NCI-H1436 treated with DMSO at 0.1 percent for 48 hours (cell line): Measurements from ENCODE around the gene EHMT1.

Experiments used
- DNase-seq: peaks from one replicate; lab custom pipeline; 2025; lab: John Stamatoyannopoulos, UW

The EHMT1 gene

DNA sequence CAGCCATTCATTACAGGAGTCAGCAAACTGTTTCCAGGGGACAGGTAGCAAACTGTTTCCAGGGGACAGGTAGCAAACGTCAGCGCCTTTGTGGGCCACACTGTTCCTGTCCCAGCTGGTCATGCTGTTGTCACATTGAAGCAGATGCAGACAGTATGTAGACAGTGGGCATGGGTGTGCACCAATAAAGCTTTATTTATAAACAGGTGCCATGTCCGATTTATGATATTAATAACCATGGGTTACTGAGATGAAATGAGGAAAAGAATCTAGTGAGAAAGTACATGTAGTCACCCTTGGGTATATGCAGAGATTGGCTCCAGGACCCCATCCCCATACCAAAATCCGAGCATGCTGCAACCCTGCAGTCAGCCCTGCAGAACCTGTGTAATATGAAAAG lies 122.5 kb downstream of the EHMT1 start:
- DNase-seq = no peak

DNA sequence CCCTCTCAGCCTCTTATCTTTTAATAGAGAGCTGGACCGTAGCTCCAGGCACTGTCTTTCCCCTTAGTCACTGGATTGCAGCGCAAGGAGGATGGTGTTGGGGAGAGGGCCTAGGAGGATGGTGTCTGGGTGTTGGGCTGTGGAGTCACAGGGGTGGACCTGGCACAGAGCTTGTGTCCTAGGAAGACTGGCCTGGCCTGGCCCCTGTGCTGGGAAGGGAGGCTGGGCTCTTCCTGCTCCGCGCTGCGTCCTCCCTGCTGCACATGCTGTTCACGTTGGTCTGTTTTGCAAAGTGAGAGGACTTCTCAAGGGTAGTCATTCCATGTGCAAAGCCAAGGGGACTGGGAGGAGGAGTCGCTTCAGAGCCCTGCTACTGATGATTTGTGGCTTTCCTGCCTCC lies 123.9 kb downstream of the EHMT1 start:
- no peak for DNase-seq

DNA sequence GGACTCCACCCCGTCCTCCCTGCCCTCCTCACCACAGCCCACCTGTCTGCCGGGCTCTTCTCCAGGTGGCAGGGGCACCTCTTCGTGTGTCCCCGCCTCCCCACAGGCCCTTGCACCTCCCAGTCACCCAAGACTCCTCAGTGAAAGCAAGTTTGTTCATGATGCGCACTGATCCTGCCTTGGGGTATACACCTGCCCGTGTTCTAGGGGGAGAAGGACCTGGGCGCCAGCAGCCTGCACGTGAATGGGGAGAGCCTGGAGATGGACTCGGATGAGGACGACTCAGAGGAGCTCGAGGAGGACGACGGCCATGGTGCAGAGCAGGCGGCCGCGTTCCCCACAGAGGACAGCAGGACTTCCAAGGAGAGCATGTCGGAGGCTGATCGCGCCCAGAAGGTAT lies 124.9 kb downstream of the EHMT1 start:
- DNase-seq = no peak

DNA sequence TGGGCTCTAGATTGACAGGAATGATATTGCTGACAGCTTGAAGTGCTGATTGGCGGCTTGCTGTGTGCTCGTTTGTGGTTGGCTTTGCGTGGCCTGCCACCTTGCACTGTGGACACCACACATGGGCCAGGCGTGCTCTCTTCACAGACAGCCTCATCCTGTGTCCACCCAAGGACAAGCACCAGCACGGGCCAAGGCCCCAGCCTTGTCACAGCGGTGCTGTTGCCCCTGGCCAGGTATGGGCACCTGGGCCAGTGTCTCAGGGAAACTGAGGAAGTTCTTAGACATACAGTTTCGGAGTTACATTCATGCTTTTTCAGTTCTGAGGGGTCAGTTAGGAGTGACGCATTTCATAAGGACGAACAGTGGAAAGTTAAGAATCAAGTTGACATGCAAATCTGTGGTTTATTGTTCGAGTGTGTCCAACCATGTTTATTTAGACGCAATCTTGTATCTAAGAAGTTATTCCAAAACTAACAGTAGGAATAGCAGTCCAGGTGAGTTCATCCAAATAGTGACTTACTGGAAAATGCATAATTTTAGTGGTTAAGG lies 125.9 kb downstream of the EHMT1 start:
- DNase-seq = no peak

DNA sequence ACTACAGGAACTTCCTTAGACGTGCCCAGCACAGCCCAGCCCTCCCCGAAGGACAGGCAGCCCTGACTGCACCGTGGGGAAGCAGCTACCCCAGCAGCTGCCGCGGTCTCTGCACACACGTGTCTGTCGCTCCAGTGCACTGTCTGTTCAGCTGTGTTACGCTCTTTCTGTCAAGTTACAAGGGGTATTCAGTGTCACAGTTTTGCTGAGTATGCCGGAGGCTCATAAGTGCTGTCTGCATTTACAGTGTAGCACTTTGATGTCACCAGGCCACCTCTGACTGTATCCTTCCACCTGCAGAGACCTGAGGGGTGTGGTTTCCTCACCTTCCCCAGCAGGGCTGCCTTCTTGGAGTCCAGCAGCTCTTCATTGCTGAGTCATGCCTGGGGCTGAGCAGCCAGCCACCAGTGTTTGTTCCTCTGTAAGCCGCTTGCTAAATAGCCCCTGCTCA lies 126.8 kb downstream of the EHMT1 start:
- no peak for DNase-seq

DNA sequence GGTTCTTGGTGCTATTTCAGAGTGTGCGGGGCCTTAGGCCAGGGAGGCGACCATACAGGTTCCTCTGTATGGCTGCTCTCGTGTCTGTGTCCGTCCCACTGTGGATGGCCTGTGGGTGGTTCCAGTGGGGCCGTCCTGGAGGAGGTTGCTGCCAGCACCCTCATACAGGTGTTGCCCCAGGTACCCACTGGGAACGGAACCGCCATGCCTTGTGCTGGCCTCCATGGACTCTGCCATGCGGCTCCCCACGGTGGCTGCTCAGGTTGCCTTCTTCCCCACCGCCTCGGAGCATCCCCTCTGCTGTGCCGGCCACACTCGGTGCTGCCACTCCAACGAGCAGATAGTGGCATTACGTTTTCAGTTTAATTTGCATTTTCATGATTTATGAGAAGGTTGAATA lies 129.5 kb downstream of the EHMT1 start:
- no peak for DNase-seq

DNA sequence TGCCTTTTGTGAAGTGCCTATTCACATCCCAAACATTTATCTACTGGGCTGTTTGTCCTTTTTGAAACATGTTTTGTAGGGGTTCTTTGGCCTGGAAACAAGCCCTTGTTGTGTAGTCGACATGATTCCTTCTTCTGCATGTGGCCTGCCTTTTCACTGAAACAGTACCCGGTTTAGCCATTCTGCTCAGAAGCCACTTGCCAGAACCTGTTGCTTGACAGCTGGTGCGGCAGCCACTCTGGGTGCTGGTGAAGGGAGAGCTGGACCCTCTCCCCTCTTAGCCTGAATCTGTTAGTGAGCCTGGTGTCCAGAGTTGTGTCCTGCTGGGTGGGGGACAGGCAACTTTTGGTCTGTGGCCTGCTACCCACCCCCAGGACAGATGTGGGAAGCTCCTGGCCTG lies 129.9 kb downstream of the EHMT1 start:
- DNase-seq = no peak

DNA sequence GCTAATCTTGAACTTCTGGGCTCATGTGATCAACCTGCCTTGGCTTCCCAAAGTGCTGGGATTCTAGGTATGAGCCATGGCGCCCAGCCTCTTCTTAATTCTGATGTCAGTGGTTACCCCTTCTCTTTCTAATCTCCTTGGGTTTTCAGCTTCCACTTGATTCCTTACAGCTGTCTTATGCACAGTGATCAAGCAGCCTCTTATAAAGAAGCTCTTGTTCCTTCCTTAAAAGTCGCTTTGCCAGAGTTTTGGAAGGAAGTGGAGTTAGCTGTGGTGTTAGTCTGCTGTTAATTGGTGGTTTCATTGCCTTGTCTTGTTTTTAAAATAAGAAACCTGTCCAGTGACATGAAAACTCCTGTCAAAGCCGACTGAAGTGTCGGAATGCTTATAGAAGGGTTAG lies 130.7 kb downstream of the EHMT1 start:
- DNase-seq = no peak

DNA sequence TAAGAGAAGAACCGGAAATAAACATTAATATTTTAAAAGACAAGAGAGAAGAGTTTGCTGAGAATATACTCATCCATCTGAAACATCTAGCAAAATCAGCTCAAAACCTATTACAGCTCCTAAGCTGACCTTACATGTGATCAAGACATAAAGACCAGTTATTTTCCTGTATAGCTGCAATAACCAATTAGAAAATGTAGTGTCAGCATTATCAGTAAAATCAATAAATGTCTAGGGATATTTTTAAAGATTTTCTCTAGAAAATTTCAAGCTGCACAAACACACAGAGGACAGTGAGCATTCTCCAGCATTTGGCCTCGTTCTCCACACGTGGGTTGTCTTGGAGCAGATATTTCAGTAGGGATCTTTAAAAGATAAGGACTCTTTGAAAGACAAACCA lies 131.2 kb downstream of the EHMT1 start:
- no peak for DNase-seq

DNA sequence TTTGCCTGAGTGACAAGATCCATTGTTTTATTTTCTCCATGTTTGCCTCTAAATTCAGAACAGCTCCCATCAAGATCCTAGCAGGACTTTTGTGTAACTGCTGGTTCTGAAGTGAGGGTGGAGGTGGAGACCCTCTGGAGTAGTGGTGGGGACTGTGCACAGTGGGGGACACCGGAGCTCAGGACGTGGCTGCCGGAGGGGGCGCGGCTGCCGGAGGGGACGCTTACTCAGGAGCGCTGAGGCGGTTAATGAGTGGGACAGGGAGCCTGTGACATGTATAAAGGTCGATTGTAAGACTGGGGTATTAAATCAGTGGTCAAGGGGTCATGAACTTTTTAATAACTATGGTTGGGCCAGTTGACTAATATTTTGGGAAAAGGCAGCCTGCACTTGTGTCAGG lies 131.8 kb downstream of the EHMT1 start:
- DNase-seq = no peak

DNA sequence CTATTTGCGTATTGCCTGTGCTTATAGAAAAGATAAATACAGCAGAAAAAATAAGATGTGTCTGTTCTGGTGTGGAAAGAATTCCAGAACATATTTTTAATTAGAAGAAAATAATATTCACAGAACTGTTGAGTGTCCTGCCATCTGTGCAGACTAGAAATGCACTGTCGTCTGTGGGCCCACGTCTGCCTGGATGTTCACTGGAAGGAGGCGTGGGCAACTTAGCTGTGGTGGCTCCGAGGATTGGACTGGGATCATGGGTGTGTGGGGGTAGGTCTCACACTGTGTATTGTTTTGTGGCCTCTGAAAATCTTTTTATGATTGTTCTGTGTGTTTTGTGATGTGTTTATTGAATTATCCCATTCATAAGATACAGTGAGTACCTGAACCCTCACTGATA lies 132.8 kb downstream of the EHMT1 start:
- no peak for DNase-seq

DNA sequence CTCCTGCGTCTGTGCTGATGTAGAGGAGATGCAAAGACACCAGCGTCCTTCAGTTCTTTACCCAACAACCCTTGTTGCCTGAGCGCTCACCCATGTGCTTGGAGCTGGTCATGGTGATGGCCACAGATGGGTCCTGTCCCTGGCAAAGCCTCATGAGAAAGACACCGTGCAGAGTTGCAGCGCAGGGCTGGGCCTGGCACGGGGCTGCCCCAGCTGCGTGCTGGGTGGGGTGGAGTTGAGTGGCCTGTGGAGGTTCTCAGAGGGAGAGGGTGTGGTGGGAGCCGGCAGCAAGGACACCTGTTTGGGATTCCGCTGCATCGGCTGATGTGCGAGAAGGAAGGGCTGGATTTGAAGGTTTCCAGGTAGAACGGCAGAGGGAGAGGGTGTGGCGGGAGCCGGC lies 133.6 kb downstream of the EHMT1 start:
- DNase-seq = no peak

DNA sequence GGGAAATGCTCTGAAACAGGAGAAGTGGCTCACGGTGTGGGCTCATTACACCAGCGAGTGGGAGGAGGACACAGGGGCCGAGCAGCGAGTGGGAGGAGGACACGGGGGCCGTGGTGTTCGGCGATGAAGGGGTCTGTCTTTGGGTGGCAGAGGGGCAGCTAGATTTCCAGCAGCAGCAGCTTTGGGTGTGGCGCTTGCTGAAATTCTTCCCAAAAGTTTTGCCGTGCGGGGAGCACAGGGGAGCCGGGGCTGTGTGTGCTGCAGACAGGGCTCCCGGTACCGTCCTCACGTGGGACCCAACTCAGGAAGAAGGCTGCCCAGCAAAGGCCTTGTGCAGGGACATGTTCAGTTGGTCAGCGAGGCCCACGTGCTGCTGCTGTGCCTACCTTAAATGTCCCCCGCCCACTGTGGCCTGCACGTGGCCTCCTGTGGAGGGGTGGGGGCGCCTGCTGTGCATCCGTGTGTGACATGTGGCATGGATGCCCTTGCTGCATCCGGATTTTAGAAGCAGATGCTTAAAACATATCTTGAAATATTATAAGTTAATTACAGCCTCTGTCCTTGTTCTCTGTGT lies 134.5 kb downstream of the EHMT1 start:
- DNase-seq = no peak

DNA sequence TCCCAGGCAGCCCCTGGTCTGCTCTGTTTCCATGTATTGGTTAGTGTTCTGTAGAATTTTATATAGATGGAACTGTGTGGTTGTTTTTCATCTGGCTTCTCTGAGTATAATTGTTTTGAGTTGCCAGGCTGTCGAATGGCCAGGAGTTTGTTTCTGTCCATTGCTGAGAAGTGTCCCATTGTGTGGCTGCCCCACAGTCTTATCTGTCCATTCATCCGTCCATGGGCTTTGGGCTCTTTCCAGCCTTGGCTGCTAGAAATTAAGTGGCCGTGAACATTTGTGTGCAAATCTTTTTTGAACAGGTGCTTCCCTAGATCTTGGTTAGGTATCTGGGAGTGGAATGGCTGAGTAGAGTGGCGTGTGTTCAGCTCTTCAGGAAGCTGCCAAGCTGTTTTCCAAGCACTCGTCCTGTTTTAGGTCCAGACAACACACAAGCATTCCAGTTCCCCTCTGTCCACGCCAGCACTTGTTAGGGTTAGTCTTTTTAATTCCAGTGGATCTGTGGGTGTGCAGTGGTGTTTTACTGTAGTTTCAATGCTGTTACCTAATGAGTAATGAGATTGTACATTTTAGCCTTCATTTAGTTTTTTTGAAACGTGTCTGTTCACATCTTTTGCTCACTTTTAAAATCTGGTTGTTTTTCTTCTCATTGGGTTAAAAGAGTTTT lies 136.6 kb downstream of the EHMT1 start:
- no peak for DNase-seq

DNA sequence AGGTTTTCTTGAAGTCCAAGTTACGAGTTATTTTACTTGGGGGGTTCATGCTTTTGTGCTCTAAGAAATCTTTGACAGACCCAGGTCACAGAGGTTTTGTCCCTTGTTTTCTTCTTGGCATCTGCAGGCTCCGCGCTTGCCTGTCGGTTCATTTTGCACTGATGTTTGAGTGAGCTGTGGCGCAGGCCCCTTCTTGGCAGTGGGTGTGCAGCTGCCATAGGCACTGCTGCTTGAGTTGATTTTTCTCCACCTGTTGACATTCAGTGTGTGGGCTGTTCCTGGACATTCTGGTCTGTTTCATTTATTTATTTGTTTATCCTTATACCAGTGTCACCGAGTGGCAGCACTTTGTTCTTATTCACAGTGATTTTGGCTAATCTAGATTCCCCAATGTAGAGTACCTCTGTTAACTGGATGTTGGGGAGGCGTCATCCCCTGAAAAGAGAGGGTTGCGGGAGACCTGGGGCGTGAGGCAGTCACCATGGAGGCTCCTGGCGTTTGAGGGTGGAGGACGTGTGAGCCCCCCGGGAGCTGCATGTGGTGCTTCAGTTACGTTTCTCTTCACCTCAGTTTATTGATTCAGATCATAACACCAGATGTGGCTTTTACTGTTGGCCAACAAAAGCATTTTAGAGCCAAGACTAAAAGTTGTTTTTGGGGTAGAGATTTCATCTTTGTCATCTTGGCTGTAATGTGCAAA lies 137.4 kb downstream of the EHMT1 start:
- DNase-seq = no peak

DNA sequence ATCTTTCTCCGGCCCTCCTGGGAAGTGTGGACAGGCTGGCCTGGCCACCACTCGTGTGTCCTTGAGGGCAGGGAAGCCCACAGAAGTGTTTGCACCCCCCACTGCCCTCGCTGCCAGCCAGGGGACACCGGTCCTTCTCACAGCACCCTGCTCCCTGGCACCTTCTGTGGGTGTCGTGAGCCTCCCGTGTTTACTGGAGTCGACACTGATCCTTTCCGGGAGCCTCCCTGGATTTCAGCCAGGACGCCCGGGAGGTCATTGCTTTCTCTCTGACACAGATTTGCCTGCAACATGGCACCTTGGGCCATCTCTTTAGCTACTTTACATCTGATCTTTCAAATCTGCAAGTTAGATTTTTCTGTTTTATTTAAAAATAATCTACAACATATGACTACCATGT lies 138.3 kb downstream of the EHMT1 start:
- no peak for DNase-seq

DNA sequence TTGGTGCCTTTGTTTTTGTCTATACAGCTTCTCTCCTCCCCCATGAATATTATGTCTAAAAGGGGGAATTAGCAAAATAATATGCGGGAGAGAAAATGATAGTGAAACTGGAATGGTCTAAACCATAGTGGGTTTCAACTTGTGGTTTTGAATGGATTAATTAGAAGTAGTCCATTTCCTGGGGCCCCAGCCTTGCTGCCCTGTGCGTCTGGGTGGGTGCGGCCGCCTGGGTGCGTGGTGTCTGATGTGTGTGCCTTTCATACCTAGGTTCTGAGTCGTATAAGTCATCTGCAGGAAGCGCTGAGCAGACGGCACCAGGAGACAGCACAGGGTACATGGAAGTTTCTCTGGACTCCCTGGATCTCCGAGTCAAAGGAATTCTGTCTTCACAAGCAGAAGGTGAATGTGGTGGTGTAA lies 138.8 kb downstream of the EHMT1 start:
- DNase-seq = no peak

DNA sequence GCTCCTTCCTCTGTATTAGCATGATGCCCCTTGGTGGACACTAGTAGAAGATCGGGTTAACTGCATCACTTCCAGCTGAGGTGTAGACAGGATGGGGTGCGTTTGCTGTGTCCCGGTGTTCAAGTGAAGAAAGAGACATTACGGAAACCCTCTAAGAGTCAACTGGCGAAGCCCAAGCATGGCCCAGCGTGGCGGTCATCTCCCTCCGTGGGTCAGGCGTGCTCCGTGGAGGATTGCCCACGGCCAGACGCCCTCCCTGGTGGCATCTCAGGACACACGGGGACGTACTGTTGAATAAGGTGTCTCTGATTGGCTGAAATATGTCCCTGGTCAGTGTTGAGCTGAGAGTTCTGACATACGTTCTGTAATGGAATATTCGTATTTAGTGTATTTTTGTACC lies 139.3 kb downstream of the EHMT1 start:
- no peak for DNase-seq

DNA sequence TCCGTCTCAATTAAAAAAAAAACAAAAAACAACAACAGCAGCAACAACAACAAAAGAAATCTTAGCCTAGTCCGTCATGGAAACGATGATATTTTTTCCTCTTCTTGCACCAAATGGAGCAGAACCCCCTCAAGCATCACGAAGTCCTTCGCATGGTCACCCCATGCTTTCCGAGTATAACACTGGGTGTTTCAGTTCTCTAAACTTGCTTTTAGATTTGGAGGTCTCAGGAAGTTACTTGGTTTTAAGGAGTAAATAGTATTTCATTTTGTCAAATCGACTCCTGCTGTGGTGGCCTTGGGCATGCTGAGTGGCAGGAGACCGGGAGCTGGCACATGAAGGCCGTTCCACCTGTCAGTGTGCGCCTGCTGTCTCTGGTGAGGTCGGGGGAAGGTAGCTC lies 140.3 kb downstream of the EHMT1 start:
- no peak for DNase-seq

DNA sequence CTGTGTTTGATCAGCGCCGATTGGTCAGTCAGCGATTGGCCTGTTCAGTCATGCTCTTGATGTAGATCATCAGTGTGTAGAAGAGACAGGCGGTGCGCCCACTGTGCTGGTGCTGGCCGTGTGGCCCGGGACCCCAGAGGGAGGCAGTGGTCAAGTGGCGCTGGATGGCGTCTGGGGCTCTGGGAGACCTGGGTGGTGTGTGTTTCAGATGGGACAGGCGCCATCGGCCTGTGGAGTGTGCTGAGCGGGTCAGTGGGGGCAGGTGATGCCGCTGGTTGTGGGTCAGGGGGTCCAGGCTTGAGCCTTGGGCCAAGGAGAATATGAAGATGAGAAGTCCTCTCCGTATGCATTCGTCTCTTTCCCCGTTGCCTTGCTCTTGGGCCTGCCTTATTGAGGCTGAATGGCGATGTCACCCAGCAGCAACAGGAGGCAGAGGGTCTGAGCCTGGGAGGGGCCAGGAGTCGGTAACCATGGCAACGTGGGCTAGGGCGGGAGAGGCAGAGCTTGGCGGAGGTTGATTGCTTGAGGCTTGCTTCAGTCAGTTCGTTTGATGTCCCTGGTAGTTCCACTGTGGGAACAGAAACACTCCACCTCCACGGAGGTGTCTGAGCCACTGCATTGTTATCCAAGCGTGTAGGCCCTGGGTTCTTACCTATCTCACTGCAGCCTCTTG lies 141.0 kb downstream of the EHMT1 start:
- DNase-seq = no peak

DNA sequence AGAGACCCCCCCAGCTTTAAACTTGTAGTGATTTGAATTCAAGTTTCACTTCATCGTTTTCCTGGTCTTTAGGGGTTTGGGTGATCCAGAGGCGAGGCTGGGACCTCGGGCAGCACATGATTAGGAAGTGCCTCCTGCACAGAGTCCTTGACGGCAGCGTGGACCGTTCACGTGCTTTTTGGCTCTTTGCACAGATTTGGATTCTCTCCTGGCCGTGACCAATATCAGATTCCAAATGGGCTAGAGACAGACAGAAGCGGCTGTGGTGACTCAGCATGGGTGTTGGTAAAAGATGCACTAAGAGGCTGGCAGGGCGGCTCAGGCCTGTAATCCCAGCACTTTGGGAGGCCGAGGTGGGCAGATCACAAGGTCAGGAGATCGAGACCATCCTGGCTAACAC lies 141.6 kb downstream of the EHMT1 start:
- DNase-seq = no peak

DNA sequence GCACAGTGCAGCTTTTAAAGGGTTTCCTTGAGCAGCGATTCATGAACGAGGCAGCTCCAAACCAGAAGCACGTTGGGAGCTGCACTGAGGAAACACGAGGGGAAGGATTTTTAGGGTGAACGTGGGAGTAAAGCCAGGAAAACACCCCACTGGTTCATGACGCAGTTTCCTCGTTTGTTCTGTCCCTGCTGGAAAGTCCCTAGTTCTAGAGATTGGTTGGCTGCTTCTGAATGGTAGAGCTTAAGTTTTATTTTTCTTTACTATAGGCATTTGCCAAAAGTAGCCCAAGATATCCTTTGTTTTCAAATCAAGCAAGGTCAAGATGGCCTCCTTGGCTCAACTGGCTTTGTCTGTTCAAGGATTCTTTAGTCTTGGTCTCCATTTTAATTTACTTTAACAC lies 142.2 kb downstream of the EHMT1 start:
- no peak for DNase-seq

DNA sequence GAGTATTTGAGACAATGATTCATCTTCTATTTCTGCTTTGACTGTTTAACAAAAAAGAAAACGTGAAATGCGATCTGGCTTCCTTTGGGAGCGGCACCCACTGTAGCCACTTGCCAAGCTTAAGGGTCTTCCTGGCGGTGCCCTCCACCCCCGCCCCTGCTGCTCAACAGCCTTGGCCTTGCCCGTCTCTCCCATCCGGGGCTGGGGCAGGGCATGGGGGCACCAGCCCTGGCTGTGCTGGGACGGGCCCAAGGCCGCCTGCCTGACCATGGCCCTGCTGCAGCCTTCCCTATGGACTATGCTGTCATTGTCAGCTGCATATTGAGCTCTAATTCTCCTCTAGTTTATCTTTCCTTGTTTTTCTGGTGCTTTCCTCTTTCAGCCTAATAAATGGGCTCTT lies 143.0 kb downstream of the EHMT1 start:
- DNase-seq = no peak
